GM18505 (cell line): ENCODE results near the gene CLCN2.

ENCODE experiments used
- ATAC-seq: cut with Tn5 transposase; IDR thresholded peaks from one replicate; pipeline ENCODE4 v1.9.1; 2021; ENCODE audit not compliant: unreplicated experiment
- POLR2A ChIP-seq: IDR thresholded peaks from 4 replicates; pipeline ENCODE4 v1.6.1; 2011; ENCODE audit warnings: borderline replicate concordance; ENCODE audit not compliant: insufficient read depth, insufficient read length; ENCODE audit errors: extremely low read depth

CLCN2 gene

DNA sequence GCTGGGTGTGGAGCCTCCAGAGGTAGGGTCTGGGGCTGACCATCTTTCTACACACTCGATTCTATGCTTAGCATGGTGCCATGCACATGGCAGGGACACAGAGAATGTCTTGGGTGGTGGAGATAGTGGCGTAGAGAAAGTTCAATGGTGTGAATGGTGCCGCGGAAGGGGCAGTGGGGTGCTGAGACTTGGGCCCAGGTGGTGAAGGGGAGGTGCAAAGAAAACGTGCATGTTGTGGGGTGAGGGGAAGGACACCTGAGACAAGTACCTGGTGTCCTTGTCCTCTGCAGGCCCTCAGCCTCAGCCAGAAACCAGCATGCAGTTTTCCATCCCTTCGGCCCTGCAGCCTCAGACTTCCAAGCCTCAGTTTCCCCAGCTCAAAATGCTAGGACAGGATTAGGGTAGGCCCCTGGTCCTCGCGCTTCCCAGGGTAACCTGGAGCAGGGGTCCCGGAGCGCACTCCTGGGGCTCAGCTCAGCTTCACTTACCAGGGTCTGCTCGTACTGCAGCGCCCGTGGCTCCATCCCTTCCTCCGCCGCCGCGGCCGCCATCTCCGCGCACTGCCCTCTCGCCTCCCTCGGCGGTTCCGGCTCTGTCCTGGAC is 375 bp downstream of the CLCN2 start:
- peak; percentile 8 for ATAC-seq
- TF ChIP-seq POLR2A, result no peak

- ATAC-seq, result no peak
- TF ChIP-seq POLR2A, result no peak
Measured at GRCh38 chr3:184360070-184360928, 1.1 kb downstream of the CLCN2 start.

DNA sequence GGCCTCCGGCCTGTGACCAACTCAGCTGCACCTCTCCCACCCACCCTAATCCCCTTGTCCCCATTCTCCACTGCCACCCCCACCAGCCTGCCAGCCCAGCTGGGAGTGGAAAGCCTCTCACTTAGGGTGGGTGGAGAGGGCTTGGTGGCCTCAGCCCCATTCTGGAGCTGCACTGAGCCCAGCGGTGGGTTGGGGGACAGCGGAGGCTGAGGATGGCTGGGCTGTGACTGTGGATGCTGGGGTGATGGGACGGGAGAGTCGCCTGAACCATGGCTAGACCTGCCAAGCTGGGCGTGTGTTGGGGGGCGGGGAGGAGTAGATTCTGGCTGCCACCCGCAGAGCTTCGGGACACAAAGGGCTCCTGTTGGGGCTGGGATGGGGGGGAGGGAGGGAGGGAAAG is 1.8 kb downstream of the CLCN2 start:
- ATAC-seq, result no peak
- no peak for TF ChIP-seq POLR2A

DNA sequence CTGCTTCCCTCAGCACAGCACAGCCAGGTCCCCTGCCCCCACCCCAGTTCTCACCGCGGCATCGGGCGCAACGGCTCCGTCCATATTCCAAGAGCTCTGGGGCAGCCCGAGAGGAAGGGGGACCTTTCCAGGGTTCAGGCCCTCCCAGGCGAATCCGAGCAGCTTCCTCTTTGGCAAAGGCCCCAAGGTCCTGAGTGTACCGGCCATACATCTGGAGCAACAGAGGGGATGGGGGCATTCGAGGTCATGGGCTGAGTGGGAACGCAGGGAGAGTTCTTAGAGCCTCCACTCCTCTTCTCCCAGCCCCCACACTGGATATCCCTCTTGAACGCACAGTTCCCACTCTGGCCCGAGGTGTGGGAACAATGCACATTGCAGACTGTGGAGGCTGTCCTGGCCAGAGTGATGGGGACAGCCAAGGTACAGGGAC is 2.5 kb downstream of the CLCN2 start:
- no peak for ATAC-seq
- no peak for TF ChIP-seq POLR2A

DNA sequence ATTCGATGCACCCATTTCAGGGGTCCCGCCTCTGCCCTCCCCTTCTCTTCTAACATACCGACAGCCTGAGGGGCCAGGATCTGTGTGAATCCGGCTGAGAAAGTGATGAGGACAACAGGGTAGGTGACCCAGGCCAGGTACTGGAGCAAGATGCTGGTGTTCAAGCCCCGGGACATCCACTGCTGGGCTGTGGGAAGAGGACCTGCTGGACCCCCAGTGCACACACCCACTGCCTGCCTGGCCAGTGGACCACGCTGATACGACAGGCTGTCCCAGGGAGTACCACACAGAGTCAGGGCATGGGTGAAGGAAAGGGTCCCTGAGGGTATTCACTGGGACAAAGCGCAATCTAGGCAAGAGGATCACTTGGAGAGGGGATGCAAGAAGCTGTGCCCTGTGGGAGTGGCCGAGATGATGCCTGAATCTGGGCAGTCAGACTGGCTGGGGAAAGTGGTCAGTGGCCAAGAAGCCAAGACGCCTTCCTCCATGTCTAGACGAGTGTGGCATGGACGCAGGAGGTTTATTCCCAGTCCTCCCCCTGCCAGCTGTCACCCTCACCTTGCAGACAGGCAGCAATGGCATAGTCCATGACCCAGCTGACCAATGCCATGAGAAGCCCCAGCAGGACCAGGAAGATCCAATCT is 3.2 kb downstream of the CLCN2 start:
- no peak for TF ChIP-seq POLR2A
- ATAC-seq, result no peak

GRCh38 chr3:184357248-184358123 is 3.9 kb downstream of the CLCN2 start:
- no peak for ATAC-seq
- no peak for TF ChIP-seq POLR2A

DNA sequence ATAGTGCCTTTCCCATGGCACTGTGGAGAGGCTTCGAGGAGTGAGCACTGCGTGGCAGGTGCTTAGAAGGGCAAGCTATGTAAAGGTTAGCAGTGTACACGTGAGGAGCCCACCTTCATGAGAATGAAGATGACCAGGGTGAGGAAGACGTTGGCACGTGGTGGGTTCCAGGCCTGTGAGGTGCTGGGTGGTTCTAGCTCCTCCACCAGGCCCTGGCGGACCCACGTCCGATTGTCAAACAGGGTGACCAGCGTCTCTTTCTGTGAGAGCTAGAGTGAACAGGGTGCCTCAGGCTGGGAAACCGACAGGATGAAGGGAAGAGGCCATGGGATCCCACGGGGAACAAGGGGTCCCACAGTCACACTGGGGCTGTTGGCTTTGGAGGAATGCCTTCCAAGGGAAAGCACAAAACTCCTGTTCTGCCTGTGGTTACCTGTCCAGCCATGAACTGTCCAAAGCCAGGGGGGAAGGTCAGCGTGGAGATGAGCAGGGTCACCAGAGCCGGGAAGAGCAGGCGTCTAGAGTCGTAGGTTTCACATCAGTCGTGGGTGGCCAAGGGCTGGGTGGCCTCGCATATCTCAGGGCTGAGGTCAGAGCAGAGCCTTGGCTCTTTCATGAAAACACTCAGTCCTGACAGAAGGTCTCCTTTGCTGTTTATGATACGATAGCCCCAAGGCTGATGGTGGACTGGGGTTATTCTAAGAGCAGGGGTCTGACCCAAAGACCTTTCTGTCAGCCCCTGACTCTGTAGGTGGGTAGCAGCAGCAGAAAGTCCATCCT is 6.0 kb downstream of the CLCN2 start:
- no peak for ATAC-seq
- no peak for TF ChIP-seq POLR2A

- ATAC-seq, result no peak
- TF ChIP-seq POLR2A, result no peak
Measured at GRCh38 chr3:184354754-184355153, 6.7 kb downstream of the CLCN2 start.

DNA sequence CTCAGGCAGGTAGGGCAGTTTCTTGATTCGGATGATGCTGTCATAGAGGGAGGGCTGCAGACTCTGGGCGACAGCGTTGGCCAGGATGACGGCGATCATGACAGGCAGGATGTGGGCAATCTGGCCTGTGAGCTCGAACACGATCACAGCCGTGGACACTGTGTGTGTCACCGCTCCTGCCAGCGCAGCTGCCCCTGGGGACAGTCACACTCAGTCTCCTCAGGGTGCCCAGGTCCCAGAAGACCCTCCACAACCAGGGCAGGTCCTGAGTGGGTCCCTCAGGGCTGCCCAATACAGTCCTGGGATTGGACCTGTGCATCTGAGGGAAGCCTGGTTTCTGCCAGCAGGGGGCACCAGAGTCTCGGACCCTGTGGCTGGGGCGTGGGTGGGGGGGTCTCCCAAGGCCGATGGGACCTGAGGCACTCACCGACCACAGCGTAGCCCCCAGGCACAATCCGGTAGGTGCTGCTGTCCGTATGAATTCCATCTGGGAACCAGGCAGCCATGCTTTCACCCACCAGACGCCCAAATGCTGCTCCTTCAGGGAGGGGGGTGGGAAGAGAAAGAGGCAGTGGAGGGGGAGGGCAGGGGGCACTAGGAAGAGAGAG is 7.2 kb downstream of the CLCN2 start:
- no peak for TF ChIP-seq POLR2A
- no peak for ATAC-seq

- TF ChIP-seq POLR2A, result no peak
- ATAC-seq, result no peak
Measured at GRCh38 chr3:184353546-184353941, 7.9 kb downstream of the CLCN2 start.

DNA sequence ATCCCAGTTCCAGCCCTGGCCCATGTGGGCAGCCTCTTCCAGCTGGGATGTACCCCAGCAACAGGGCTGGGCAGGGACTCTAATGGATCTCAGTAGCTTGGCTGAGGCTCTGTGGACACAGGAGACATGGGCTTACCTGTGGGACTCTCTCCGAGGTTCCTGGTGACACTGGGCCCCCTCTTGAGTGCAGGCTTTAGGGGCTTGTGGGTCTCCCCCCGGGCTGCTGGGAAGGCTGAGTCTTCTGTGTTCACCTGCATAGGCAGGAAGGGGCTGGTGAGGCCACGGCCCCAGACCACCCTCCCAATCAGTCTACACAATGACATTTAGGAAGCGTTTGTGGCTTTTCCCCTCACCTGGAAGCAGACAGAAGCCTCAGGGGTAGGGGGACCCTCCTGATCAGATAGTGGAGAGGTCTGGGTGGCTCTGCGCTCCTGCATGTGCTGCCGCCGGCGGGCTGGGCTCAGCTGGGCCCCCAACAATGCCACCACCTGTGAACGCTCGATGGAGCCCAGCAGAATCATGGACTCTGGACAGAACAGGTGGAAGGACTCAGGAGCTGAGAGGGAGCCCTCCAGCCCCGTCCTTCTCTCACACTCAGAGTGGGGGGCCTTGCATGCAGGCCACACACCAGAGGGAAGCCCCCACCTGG is 8.4 kb downstream of the CLCN2 start:
- TF ChIP-seq POLR2A, result no peak
- no peak for ATAC-seq
